K562 (cell line): ENCODE measurements around the gene SCAMP3.

Source experiments
- ATF3 ChIP-seq, 2 experiments: fragments of 450-650 bp in 1 of 2; sonication (generic) in 1 of 2; formaldehyde crosslinking in 1 of 2; IDR thresholded peaks in 1 of 2; conservative IDR thresholded peaks in 1 of 2; 2 replicates each; pipeline versions ENCODE4 v1.6.1 to v1.8.1; 2016 to 2023; ENCODE audit warnings: mild to moderate bottlenecking in 2 of 2, moderate library complexity in 2 of 2, inconsistent platforms in 1 of 2, missing genetic modification reagents in 1 of 2
- CTCF ChIP-seq, 3 experiments: IDR thresholded peaks in 2 of 3; conservative IDR thresholded peaks in 1 of 3; 2 replicates each; pipeline ENCODE4 v1.5.1; 2011 to 2012; ENCODE audit warnings: low read length in 3 of 3, mild to moderate bottlenecking in 3 of 3, control low read depth in 2 of 3, improper control_type of control experiment in 1 of 3, inconsistent platforms in 1 of 3, low read depth in 1 of 3, mixed read lengths in 1 of 3, moderate library complexity in 1 of 3; ENCODE audit not compliant: insufficient read depth in 2 of 3
- GTF2F1 ChIP-seq: IDR thresholded peaks from 2 replicates; pipeline ENCODE4 v1.6.1; 2011; ENCODE audit warnings: low read depth, low read length, improper control_type of control experiment
- MAFF ChIP-seq: IDR thresholded peaks from 2 replicates; pipeline ENCODE4 v1.6.1; 2012; ENCODE audit warnings: low read length, improper control_type of control experiment
- NFE2 ChIP-seq: IDR thresholded peaks from 2 replicates; pipeline ENCODE4 v1.6.1; 2014; ENCODE audit warnings: antibody characterized with exemption, low read depth
- RAD21 ChIP-seq, 2 experiments: fragments of 250-450 bp in 1 of 2; fragments of 450-650 bp in 1 of 2; sonication (Bioruptor Pico) in 1 of 2; formaldehyde crosslinking in 1 of 2; IDR thresholded peaks in 1 of 2; conservative IDR thresholded peaks in 1 of 2; 2 replicates each; pipeline versions ENCODE4 v1.4.0 to v1.8.0; 2020 to 2022; ENCODE audit warnings: mild to moderate bottlenecking in 2 of 2, moderate library complexity in 1 of 2
- TAF15 ChIP-seq: fragments of 200-400 bp; formaldehyde crosslinking; IDR thresholded peaks from 2 replicates; pipeline ENCODE4 v1.6.1; 2017; ENCODE audit warnings: mild to moderate bottlenecking, low read depth, low read length, moderate library complexity
- TAL1 ChIP-seq: fragments of 450-650 bp; IDR thresholded peaks from 2 replicates; pipeline ENCODE4 v1.6.1; 2016; ENCODE audit warnings: mild to moderate bottlenecking
- ZNF124 ChIP-seq: sonication (generic); formaldehyde crosslinking; IDR thresholded peaks from 2 replicates; pipeline ENCODE4 v1.8.1; 2022; ENCODE audit warnings: missing genetic modification reagents
- ZNF184 ChIP-seq: sonication (generic); formaldehyde crosslinking; IDR thresholded peaks from 2 replicates; pipeline ENCODE4 v1.5.0; 2020; ENCODE audit warnings: missing genetic modification reagents
- ZNF212 ChIP-seq: fragments of 450-650 bp; formaldehyde crosslinking; IDR thresholded peaks from 2 replicates; pipeline ENCODE4 v1.4.0; 2020; ENCODE audit warnings: mild to moderate bottlenecking
- ZNF3 ChIP-seq: fragments of 250-450 bp; sonication (Bioruptor Pico); IDR thresholded peaks from 2 replicates; pipeline ENCODE4 v1.5.0; 2021; ENCODE audit warnings: mild to moderate bottlenecking, moderate library complexity
- ZZZ3 ChIP-seq: fragments of 450-650 bp; IDR thresholded peaks from 2 replicates; pipeline ENCODE4 v1.6.1; 2016; ENCODE audit warnings: antibody characterized with exemption, mild to moderate bottlenecking, moderate library complexity

GRCh38 chr1:155296661-155297060 is 34.5 kb upstream of the SCAMP3 start:
- TF ChIP-seq NFE2: no peak
- TF ChIP-seq GTF2F1: no peak
- TF ChIP-seq CTCF (IDR thresholded peaks at IDR 0.05 in 2 of 3, conservative IDR thresholded peaks at IDR 0.05 in 1 of 3; ENCODE audit: insufficient read depth in 2 of 3, low read depth in 1 of 3, low read length in 3 of 3): no peak
- TF ChIP-seq TAL1: no peak
- no peak for TF ChIP-seq ZNF212 (CRISPR knock-in tag)
- TF ChIP-seq TAF15: no peak
- TF ChIP-seq MAFF: no peak
- no peak for TF ChIP-seq ZNF124
- TF ChIP-seq RAD21 (CRISPR knock-in tag; conservative IDR thresholded peaks at IDR 0.05 in 1 of 2, IDR thresholded peaks at IDR 0.05 in 1 of 2): no peak
- TF ChIP-seq ZNF3 (CRISPR knock-in tag): no peak
- no peak for TF ChIP-seq ZNF184 (CRISPR knock-in tag)
- TF ChIP-seq ZZZ3: no peak
- TF ChIP-seq ATF3 (IDR thresholded peaks at IDR 0.05): no peak
- TF ChIP-seq ATF3 (CRISPR knock-in tag; conservative IDR thresholded peaks at IDR 0.05): no peak
